Measurements from ENCODE around the gene CELSR1.

CELSR1 gene

GRCh38 chr22:46459347-46460065, 77.9 kb downstream of the CELSR1 start:
- no peak for DNase-seq (ENCODE audit: low spot score)

DNA sequence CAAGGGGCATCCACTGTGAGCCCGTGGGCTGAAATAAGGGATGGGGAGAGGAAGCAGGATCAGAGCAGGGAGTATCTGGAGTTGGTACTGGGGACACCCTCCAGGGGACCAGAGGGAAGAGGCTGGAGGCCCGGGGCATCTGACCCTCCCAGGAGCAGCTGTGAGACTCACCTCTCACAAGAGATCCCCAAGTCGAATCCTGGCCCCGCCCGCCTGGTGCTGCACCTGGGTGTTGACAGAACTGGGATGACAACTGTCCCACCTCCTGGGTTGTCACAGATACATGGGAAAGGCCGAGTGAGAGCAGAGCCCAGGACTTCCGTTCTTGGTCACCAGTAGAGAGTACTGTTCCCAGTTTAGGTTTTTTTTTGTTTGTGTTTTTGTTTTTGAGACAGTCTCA, 78.9 kb downstream of the CELSR1 start:
- DNase-seq (ENCODE audit: low spot score) = no peak

- DNase-seq (ENCODE audit: low spot score) = no peak
Observed at GRCh38 chr22:46457502-46458488, 79.6 kb downstream of the CELSR1 start.

DNA sequence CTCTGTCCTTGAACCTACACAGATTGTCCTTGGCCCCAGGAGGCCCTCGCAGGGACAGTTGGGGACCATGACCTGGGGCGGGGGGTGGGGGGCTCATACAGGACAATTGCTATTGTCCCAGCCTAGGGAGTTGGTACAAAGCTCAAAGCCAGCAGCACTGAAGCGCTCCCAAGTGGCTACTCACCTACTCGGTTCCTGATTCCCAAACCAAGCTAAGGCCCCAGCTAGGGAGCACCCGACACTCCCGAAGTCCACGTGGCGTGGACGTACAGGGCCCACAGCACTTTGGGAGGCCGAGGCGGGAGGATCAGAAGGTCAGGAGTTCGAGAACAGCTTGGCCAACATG, 80.6 kb downstream of the CELSR1 start:
- DNase-seq (ENCODE audit: low spot score) = no peak

DNA sequence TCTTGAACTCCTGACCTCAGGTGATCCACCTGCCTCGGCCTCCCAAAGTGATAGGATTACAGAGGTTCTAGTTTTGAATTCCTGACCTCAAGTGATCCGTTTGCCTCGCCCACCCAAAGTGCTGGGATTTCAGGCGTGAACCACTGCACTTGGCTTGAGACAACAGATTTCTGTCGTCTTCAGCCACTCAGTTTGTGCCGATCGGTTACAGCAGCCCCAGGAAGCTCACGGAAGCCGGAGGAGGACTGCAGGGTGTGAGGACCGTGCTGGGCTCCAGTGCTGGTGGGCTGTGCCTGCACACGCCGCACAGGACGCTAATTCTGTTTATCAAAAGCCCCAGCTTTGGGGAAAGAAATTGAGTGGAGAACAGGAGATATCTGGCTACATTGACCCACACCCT, 82.0 kb downstream of the CELSR1 start:
- DNase-seq (ENCODE audit: low spot score) = no peak

GRCh38 chr22:46454504-46455269, 82.7 kb downstream of the CELSR1 start:
- DNase-seq (ENCODE audit: low spot score) = no peak

- no peak for DNase-seq (ENCODE audit: low spot score)
Observed at GRCh38 chr22:46453829-46454503, 83.5 kb downstream of the CELSR1 start.

GRCh38 chr22:46453006-46453828, 84.2 kb downstream of the CELSR1 start:
- no peak for DNase-seq (ENCODE audit: low spot score)

DNA sequence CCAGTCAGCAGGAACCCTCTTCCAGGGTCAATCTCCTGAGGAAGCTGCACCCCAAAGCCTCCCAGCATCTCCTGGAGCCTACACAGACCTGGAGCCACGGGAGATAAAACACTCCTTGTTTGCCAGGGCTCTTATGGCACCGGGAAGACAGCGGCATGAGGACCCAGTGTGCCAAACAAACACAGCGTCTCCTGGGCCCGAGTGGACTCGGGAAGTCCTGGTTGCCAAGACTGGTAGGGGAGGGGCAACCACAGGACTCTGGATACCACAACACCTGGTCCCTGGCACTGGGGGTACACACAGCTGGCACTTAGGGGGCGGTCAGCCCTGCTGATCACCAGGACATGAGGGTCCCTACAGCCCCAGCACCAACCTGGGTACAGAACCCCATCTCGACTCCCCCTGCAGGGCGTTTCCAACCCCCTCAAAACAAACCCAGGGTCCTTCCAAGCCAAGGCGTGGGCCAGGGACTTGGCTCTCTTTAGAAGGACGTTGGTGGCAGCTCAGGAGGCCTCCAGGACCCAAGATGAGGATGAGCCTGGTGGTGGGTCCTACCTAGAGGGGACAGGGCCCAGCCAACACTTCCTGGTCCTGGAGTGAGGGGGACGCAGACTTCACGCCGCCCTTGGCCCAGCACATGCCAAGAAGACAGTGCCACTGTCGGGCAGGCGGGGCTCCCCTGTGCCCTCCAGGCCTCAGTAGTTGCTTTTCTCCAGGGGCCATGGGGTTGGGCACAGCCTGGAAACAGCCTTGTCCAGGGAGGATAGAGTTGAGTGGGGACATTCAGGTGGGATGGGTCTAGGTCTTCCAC, 85.0 kb downstream of the CELSR1 start:
- no peak for DNase-seq (ENCODE audit: low spot score)

DNA sequence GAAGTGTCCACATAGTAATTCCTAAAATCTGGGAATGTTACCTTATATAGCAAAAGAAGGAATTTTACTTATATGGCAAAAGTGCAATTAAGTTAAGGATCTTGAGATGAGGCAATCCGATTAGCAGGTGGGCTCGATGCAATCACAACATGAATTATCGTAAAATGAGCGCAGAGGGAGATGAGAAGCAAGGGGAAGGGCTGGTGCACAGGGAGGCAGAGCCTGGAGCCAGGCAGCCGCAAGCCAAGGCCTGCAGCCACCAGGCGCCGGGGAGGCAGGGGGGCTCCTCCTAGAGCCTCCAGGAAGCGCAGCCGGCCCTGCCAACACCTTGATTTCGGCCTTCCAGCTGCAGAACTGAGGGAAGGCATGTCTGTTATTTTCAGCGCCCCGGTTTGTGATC, 85.7 kb downstream of the CELSR1 start:
- DNase-seq (ENCODE audit: low spot score) = no peak

DNA sequence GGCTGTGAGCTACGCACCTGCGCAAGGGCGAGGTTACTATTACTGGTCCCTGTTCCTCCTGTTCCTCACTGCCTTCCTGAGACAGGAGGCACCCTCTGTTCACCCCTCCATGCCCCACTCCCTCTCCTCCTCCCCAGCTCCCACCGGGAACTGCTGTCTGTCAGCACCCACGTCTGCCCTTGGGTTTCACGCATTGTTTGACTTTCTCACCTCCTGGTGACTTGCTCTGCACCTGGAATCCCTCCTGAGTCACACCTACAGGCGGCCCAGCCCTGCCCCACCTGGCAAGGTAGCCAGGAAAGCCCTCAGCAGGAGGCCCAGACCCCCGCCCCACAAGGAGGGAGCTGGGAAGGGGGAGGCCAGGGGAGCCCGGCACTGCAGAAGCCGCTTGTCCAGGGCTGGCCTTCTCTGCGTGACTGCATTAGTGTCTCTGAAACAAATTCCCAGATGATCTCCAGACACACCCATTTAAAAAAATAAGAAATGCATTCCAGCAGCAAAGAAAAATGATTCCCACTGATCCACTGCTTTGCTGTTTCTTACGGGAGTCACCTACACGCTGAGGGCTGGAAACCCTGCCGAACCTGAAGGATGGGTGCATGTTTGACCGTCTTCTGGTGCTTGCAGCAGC, 86.4 kb downstream of the CELSR1 start:
- no peak for DNase-seq (ENCODE audit: low spot score)

DNA sequence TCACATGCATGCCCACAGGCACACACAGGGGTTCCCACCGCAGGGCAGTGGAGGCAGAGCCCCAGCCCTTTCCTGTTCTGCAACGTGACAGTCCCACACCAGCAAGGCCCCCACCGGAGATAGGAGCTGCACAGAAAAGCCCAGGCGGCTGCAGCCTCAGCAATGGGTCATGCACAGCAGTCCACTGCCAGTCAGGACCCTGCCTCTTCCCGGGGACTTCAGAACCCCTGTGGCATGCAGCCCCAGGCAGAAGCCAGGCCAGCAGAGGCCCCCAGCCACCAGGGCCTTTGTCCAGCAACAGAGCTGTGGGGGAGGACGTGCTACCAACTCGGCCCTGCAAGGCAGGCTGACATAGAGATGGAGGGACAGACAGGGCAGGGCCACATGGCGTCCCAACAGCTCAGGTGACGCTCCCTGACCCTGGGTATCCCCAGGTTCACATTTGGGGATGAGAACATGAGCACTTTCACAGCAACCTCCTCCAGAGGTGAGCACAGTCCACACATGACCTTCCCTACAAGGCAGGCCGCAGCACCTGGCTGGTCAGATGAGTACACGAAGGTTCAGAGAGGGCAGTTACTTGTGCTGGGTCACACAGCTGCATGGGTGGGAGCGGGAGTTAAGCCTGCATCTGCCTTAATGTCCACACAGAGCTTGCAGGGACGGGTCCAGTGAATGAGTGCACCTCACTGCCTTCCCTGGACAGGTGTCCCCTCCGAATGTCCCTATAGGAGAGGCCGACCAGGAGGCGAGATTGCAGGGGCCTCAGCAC, 87.3 kb downstream of the CELSR1 start:
- DNase-seq (ENCODE audit: low spot score) = no peak

GRCh38 chr22:46449116-46449691, 88.2 kb downstream of the CELSR1 start:
- no peak for DNase-seq (ENCODE audit: low spot score)

GRCh38 chr22:46448333-46448732, 89.1 kb downstream of the CELSR1 start:
- no peak for DNase-seq (ENCODE audit: low spot score)

GRCh38 chr22:46447906-46448305, 89.5 kb downstream of the CELSR1 start:
- no peak for DNase-seq (ENCODE audit: low spot score)

DNA sequence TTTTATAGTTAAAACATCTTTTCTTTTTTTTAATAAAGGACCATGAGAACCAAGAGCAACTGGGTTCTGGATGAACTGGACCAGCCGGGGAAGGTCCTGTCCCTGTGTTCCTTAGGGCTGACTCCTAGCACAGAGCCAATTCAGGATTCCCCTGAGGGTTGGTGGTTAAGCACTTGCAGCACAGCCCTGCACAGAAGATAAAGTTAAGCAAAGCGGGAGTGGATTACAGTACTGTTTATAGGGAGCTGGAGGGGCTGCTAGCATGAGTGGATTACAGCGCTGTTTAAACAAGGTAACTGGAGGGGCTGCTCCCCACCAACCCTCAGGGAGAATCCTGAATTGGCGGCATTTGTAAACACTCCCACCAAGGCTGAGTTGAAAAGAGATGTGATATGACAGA, 90.6 kb downstream of the CELSR1 start:
- no peak for DNase-seq (ENCODE audit: low spot score)

DNA sequence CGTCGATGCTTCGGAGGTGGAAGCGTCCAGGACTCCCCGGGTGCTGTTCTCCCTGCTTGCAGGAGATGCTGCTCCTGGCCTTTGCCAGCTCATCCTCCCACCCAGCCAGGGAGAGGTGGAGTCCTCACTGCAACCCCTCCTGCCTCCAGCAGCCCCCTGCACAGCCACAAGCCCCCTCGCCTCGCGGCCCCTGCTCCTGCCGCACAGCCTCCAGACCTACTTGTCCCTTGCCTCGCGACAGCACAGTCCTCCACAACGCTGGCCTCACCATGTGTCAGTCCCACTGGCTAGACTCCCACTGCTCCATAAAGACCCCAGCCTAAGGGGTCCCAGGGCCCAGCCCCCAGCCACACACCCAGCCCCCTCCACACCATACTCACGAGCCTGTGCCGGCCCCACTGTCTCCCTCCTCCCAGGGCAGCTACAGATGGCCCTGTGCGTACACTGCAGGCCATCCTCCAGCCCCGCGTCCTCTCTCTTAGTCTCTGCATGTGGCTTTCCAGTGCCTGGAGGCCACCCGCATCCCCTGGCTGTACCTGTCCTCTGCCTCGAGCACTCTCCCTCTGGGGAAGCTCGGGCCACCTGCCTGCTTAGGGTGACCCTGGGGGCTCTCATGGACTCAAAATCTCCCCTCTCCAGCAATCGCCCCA, 91.5 kb downstream of the CELSR1 start:
- no peak for DNase-seq (ENCODE audit: low spot score)

DNA sequence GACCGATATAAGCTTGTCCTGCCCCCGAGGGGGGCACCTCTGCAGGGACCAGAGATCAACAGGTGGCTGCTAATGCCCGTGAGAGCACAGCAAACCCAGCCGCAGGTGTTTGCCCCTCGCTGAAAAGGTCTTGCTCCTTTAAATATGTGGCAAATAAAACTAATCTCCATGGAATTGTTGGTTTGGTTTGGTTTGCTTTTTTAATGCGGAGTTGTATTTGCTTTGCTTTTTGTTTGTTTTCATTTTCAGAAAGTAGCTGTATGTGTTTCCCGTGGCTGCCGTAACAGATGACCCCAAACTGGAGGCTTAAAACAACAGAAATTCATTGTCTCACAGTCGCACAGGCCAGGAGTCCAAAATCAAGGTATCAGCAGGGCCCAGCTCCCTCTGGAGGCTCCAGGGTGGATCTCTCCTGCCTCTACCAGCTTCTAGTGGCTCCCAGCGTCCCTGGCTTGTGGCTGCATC, 93.0 kb downstream of the CELSR1 start:
- no peak for DNase-seq (ENCODE audit: low spot score)

Data from NAMALWA (cell line).